Measurements from ENCODE around the gene CELA1.
"Not testable (repeated sequence)": the region's sequence is repeated elsewhere in the genome, so short reads cannot be mapped to it uniquely, and the experiment has no call there.

Gene CELA1

DNA sequence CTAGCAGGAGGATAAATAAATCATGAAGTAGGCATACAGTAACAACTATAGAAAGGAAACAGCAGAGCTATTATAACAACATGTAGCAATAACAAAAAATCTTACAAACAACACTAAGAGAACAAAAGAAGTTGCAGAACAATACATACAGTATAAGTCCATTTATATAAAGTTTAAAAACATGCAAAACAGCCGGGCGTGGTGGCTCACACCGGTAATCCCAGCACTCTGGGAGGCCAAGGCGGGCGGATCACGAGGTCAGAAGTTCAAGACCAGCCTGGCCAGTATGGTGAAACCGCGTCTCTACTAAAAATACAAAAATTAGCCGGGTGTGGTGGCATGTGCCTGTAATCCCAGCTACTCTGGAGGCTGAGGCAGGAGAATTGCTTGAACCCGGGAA lies 52.4 kb downstream of the CELA1 start:
- not testable (repeated sequence) for H3K4me3 ChIP-seq (ENCODE audit: insufficient read depth, low read depth, low read length, poor library complexity, severe bottlenecking); H3K27ac ChIP-seq (ENCODE audit: insufficient read depth, low read length, poor library complexity, severe bottlenecking); H3K9me3 ChIP-seq (ENCODE audit: control insufficient read depth, low read length); H3K4me1 ChIP-seq (ENCODE audit: control insufficient read depth, insufficient read depth, low read length, poor library complexity, severe bottlenecking); DNase-seq; H3K27me3 ChIP-seq (replicated peaks; ENCODE audit: control insufficient read depth, insufficient read depth, low read length, poor library complexity, severe bottlenecking)
- H3K36me3 ChIP-seq (ENCODE audit: control insufficient read depth, insufficient read depth, low read length), result peaks cover 65% of the 10 kb centered on the region

DNA sequence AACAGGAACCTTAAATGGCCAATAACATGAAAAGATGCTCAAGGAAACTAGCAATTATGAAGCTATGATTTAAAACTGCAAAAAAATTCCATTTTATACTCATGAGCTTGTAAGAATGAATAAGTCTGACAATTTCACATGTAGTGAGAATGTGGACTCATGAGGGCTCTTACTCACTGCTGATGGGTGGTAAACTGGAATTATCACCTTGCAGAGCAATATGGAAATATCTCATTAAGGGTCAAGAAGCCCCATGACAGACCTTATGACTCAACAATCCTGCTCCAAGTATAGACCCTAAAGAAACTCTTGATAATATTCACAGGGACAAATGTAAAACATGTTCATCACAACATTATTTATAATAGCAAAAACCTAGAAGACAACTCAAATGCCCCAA lies 52.8 kb downstream of the CELA1 start:
- peaks cover 65% of the 10 kb centered on the region for H3K36me3 ChIP-seq (ENCODE audit: control insufficient read depth, insufficient read depth, low read length)
- DNase-seq, result no peak
- no peak overlapping the region for H3K27ac ChIP-seq (ENCODE audit: insufficient read depth, low read length, poor library complexity, severe bottlenecking)
- H3K9me3 ChIP-seq (ENCODE audit: control insufficient read depth, low read length), result no peaks in the 10 kb centered on the region
- no peak overlapping the region for H3K4me3 ChIP-seq (ENCODE audit: insufficient read depth, low read depth, low read length, poor library complexity, severe bottlenecking)
- H3K4me1 ChIP-seq (ENCODE audit: control insufficient read depth, insufficient read depth, low read length, poor library complexity, severe bottlenecking), result no peaks in the 10 kb centered on the region
- H3K27me3 ChIP-seq (replicated peaks; ENCODE audit: control insufficient read depth, insufficient read depth, low read length, poor library complexity, severe bottlenecking), result no peaks in the 10 kb centered on the region

DNA sequence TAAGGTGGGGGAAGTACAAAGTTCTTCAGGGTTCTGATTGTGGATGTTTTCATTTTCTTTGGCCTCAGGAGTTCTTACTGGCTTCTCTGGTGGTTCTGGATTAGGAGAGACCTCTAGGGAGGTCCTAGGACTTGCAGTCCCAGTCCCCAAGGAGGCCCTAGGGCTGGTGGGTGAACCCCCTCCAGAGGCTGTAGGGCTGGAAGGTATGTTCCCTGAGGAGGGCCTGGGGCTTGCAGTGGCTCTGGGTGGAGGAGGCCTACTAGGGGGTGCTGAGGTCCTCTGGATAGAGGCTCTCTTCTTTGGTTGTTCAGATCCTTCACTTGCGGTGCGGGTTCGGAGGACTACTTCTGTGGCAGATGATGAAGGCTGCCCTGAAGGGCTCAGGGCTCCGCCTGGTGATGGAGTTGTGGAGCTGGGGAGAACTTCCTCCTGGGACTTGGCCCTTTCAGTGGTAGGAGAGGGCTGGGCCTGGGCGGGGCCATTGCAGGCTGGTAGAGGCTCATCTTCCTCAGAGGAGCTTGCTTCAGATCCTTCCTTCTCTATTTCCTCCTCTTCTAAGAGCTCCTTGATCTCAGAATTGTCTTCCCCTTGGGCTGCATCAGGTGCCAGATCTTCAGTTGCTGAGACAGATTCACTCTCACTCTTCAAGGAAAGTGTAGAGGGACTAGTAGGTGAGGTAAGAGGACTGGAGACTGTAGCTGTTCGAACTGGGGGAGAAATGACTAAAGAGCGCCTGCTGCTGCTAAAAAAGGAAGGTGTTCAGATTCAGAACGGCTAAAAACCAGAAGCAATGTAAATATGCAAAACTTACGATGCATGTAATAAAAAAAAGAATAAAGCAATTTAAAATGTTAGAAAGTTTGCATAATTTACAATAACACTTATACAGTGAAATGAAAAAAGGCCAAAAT lies 54.6 kb downstream of the CELA1 start:
- H3K9me3 ChIP-seq (ENCODE audit: control insufficient read depth, low read length); H3K4me3 ChIP-seq (ENCODE audit: insufficient read depth, low read depth, low read length, poor library complexity, severe bottlenecking); DNase-seq; H3K4me1 ChIP-seq (ENCODE audit: control insufficient read depth, insufficient read depth, low read length, poor library complexity, severe bottlenecking); H3K27me3 ChIP-seq (replicated peaks; ENCODE audit: control insufficient read depth, insufficient read depth, low read length, poor library complexity, severe bottlenecking): not testable (repeated sequence)
- Histone ChIP-seq H3K27ac (ENCODE audit: insufficient read depth, low read length, poor library complexity, severe bottlenecking) (peak overlapping the region; percentile 13), H3K36me3 (ENCODE audit: control insufficient read depth, insufficient read depth, low read length) (peaks cover 64% of the 10 kb centered on the region)

DNA sequence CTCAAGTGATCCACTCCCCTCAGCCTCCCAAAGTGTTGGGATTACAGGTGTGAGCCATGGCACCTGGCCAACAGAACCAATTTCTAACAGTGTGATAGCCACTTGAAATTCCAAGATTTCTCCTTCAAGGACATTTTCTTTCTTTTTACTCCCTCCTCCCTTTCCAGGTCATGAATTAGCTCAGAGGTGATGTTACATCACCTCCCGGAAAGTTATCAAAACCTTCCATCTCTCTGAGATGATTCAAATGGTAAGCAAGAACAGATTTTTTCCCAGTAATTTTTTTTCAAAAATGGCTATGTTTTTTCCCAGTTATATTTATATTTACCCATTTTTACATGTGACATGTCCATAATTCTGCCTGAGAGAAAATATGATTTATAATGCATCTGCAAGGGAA lies 60.6 kb downstream of the CELA1 start:
- no peak overlapping the region for H3K27ac ChIP-seq (ENCODE audit: insufficient read depth, low read length, poor library complexity, severe bottlenecking)
- H3K36me3 ChIP-seq (ENCODE audit: control insufficient read depth, insufficient read depth, low read length), result peaks cover 66% of the 10 kb centered on the region
- H3K27me3 ChIP-seq (replicated peaks; ENCODE audit: control insufficient read depth, insufficient read depth, low read length, poor library complexity, severe bottlenecking), result no peaks in the 10 kb centered on the region
- no peak overlapping the region for H3K4me3 ChIP-seq (ENCODE audit: insufficient read depth, low read depth, low read length, poor library complexity, severe bottlenecking)
- no peak for DNase-seq
- H3K9me3 ChIP-seq (ENCODE audit: control insufficient read depth, low read length), result no peaks in the 10 kb centered on the region
- no peaks in the 10 kb centered on the region for H3K4me1 ChIP-seq (ENCODE audit: control insufficient read depth, insufficient read depth, low read length, poor library complexity, severe bottlenecking)

DNA sequence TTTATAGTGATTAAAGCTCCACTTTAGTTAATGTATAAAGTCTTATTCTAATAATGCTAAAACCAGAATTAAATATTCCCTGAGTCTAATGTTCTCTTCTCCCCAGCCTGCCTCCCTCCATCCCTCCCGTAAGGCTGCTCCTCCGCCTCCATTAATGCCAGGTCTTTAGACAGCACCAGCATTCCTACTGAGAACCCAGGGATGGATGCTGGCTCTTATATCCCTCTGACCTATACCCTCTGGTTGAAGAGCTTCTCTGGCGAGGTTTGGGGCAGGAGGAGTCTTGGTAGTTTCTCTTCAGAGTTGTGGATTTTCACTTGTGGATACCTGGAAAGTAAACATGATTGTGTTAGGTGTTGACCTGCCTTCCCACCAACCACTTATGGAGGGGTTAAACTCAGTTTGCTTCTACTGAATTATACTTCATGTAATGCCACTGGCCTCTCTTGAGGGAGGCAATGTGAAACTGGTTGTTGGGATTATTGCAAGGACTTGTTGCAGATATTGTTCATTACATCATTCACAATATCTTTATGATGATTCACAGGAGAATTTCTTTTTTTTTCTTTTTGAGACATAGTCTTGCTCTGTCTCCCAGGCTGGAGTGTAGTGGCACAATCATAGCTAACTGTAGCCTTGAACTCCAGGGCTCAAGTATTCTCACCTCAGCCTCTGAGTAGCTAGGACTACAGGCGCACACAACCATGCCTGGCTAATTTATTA lies 65.1 kb downstream of the CELA1 start:
- H3K36me3 ChIP-seq (ENCODE audit: control insufficient read depth, insufficient read depth, low read length), result peaks cover 41% of the 10 kb centered on the region

More for the DNA sequence above, 65.1 kb downstream of the CELA1 start:
- no peaks in the 10 kb centered on the region for H3K4me1 ChIP-seq (ENCODE audit: control insufficient read depth, insufficient read depth, low read length, poor library complexity, severe bottlenecking)
- no peak overlapping the region for H3K4me3 ChIP-seq (ENCODE audit: insufficient read depth, low read depth, low read length, poor library complexity, severe bottlenecking)
- no peaks in the 10 kb centered on the region for H3K27me3 ChIP-seq (replicated peaks; ENCODE audit: control insufficient read depth, insufficient read depth, low read length, poor library complexity, severe bottlenecking)
- DNase-seq, result no peak
- no peaks in the 10 kb centered on the region for H3K9me3 ChIP-seq (ENCODE audit: control insufficient read depth, low read length)
- H3K27ac ChIP-seq (ENCODE audit: insufficient read depth, low read length, poor library complexity, severe bottlenecking), result no peak overlapping the region
